Hippocampal formation (tissue), 2 donors: ENCODE data around the gene DNAAF5.
A peak's percentile ranks its signal among the peaks of the same experiment; 100 is the strongest.

ENCODE experiments used
- DNase-seq, 2 donors: peaks; one replicate each; lab custom pipeline; 2025; lab: John Stamatoyannopoulos, UW

Gene DNAAF5

DNA sequence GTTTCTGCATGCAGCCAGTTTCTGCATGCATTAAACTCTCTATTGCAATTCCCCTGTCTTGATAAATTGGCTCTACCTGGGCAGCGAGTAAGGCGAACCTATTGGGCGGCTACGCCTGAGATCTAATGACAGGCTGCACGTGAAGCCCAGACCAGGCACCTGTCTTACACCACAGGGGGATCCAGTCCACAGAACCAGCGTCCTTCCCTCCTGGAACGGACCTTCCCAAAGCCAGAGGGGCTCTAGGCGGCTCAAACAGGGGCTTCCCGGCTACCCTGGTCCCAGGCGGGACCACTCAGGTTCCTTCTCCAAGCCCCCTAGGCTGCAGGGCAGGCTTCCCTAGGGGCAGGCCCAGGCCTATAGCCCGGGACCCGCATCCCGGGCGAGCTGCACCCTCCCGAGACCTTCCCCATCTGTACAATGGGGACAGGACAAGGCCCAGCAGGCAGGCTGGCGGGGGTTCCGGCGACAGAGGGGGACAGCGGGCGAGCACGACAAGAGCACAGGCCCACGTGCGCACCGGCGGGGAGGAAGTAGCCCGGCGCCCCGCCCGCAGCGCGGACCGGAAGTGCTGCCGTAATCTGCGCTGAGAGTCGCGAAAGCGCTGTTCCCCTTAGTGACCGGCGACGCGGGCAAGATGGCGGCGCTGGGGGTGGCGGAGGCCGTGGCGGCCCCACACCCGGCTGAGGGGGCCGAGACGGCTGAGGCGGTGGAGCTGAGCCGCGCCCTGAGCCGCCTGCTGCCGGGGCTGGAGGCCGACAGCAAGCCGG lies at the start of gene DNAAF5:
TSS of gene DNAAF5 (plus strand) at position 616 of the 770 bp plus-strand sequence. CDS start at position 638, 22 bp downstream.
- DNase-seq: peak; percentile 79 to 81

DNA sequence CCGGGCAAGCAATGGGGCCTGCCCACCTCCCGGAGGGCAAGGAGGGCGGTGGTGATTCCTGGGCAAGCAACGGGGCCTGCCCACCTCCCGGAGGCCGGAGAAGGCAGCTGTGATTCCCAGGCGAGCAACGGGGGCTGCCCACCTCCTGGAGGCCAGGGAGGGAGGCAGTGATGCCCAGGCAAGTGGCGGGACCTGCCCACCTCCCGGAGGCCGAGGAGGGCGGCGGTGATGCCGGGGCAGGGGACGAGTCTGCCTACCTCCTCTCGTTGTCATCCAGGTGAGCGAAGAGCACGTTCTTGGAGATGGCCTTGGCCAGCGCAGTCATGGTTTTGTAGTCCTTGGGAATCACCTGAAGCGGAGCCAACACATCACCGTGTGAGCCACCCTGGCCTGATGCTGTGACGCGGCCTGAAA lies 49.5 kb upstream of the DNAAF5 start:
- DNase-seq: no peak

DNA sequence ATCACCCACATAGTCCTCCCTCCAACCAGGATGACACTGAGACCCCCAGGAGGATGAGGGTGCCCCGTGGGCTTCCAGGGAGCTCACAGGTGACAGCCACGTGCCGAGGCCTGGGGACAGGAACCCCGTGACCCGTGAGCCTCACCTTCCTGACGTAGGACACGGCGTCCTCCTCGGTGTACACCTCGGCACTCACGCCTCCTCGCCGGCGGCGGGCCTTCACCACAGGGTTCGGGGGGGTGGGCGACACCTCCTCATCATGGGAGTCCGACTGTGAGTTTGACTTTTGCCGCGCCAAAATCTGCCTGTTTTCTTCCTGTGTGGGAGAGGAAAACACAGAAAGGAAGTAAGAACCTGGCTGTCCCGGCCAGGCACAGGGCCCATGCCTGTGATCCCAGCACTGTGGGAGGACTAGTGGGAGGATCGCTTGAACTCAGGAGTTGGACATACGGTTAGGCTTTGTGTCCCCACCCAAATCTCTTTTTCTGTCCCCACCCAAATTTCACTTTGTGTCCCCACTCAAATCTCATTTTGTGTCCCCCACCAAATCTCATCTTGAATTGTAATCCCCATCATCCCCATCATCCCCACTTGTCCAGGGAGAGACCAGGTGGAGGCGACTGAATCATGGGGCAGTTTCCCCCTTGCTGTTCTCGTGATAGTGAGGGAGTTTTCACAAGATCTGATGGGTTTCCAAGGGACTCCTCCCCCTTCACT lies 45.9 kb upstream of the DNAAF5 start:
- DNase-seq: no peak

DNA sequence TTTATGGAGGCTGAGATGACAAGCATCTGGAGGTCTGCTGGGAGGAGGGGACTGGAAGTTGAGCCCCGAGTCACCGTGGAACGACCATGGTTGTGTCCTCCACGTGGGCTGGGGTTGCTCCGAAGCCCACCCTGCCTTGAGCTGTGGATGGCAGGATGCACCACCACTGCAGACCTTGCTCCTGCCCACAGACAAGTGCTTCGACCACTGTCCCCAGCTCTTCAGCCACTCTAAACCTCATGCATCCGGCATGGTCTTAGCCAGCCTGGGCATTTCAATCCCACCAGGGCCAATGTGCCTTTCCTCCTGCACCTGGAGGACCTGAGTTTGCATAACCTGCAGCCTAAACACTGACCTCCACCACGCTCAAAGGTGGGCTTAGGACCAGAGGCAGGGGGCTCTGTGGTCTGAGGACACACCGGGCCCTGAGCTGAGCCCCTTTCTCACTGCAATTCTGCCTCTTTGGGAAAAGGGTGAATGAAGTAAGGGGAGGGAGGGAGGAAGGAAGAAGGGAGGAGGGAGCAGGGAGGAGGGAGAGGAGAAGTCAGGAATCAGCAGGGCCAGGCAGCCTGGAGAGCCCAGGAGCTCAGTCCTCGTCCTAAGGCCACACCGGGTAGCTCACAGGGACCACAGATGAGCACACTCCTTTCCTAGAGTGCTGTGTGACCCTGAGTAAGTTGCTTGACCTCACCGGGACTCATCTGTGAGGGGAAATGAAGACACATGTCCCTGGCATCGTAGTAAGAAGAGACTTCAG lies 44.8 kb upstream of the DNAAF5 start:
- no peak for DNase-seq

DNA sequence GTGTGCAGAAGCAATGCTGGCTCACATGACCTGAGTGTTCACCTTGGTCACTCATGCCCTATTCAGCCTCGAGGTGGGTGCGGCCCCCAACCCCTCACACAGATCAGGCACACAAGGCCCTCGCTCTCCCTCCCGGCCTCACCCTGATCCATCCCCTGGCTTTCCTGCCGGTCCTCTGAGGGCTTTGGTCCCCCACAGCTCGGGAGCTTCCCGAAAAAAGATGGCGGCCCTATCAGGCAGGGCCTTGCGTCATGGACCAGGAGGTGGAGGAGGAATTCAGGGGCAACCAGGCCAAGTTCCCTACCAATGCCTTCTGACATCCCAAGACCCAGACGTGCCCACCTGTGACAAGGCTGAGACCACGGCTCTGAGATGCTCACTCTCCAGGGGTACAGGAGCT lies 43.7 kb upstream of the DNAAF5 start:
- DNase-seq: no peak

DNA sequence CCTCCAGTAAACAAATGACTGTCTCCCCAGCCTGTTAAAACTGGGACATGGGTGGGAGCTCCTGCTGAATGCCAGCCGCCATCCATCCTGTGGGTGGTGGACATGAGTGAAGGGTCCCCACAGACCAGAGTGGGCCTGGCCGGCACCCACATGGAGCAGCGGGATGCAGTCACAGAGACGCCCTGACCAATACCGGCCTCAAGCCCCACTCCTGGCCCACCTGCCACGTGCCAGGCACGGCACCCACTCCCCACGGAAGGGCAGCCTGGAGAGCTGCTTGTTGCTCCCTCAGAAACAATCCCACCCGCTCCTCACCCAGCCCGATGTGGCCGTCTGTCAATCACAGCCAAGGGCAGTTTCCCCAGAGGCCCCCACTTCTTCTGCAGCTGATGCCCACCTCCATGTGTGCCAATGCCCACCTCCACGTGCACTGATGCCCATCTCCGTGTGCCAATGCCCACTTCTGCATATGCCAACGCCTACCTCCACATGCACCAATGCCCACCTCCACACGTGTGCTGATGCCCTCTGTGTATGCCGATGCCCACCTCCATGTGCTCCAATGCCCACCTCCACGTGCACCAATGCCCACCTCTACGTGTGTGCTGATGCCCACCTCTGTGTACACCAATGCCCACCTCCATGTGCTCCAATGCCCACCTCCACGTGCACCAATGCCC lies 42.8 kb upstream of the DNAAF5 start:
- no peak for DNase-seq

DNA sequence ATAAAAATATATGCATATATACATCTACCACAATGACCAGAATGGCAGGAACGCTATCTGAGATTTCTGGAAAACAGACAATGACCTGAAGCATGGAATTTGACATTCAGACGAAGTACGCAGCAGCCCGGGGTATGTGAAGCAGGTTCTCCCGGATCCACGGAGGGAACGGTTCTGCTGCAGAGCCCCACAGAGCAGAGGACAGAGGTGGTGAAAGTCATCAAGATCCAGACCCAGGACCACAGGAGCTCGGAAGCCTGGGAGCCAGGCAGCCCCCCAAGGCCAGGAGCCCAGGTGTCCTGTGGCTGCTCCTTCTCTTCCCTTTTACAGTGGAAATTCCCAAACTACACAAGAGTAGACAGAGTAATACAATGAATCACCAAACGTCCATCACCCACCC lies 42.1 kb upstream of the DNAAF5 start:
- DNase-seq: no peak

DNA sequence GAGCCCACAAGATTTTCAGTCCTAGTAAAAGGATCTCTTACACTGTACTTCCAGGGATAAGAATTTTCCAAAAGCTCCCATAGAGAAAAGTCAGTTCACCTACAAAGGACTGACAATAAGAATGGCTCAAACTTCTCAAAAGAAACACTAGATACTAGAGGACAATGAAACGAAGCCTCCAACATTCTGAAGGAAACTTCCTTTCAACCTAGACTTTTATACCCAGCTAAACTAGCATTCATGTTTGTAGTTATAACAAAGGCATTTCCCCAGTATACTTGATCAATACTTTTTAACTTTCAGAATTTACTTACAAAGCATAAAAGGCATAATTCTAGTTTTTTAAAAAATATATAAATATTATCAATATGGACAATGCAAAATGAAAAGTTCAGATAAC lies 41.0 kb upstream of the DNAAF5 start:
- no peak for DNase-seq

DNA sequence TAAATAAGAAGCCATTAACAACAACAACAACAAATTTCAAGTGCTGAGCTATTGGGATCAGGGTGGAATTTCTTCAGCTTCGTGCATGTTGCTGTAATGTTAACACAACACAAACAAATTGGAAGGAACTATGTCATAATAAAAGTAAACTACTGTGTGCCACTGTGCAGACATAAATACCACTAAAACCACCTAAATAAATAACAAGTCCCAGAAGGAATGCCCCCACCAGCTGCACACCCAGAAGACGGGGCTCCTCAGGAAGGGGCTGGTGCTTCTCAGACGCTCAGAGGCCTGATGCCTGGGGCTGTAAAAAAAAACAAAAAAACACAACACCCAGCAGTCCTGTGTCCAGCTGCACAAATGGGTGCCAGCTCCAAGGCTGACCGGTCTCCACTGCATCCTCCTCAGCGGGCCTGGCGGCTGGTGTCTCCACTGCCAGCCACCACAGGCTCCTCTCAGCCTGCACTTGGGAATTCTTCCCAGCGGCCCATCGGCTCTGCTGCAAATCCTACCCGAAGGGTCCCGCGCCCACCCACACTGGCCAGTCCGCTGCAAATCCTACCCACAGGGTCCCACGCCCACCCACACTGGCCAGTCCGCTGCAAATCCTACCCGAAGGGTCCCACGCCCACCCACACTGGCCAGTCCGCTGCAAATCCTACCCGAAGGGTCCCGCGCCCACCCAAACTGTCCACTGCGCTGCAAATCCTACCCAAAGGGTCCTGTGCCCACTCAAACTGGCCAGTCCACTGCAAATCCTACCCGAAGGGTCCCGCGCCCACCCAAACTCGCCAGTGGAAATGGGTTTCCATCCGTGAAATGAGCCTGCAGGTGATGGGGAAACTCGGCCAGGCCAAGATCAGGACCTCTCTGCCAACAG lies 35.8 kb upstream of the DNAAF5 start:
- no peak for DNase-seq

DNA sequence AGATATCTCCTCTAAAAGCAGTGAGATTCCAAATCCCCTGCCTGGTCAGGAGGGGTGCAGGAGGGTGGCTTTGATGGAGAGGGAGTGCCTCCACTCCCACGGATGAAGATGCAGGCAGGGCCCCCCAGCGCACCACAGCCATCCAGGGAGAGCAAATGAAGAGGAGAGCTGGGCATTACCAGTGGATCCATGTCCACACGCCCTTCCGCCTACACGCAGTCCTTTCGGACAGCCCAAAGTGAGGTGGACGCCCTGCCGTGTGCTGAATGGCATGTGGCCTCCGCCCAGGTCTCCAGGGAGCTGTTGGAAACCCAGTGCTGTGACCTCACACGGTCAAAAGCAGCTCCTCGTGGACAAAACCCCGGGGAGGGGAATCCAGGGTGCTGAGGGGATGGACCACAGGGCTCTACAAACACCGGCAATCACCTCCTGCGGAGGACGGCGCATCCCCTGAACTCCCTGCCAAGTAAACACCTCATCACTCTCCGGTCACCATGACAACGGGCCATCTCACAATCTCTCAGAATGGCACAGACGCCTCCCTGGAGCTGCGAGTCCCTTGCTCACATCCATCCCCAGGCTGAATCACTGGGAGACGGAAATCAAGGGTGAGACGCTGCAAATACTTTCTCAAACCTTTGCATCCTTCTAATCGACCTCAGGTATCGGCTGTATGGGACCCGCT lies 35.0 kb upstream of the DNAAF5 start:
- DNase-seq: no peak

DNA sequence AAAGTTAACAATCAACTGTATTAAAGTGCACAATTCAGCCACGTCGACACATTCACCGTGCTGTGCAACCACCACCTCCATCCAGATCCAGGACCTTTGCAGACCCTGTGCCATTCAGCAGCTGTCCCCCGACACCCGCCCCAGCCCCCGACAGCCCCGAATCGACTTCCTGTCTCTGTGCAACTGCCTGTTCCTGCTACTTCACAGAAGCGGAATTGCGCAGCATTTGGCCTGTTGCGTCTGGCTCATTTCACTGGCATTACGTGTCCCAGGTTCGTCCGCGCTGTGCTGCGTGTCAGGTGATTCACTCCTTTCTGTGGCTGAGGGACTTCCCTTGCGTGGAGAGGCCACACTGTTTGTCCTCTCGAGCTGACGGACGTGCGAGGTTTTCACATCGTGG lies 33.2 kb upstream of the DNAAF5 start:
- DNase-seq: no peak

DNA sequence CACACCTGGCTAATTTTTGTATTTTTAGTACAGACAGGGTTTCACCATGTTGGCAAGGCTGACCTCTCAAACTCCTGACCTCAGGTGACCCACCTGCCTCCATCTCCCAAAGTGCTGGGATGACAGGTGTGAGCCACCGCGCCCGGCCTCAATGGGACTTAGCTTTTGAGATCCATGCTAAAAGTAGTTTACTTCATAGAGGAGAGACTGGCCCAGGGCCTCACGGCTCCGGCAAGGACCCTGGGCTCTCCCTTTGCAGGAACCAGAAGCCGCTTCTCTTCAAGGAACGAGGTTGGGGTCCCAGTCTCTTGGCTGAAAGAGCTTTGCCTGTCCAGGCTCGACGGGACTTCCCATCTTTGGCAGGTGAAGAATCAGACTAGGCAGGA lies 30.1 kb upstream of the DNAAF5 start:
- DNase-seq: no peak

DNA sequence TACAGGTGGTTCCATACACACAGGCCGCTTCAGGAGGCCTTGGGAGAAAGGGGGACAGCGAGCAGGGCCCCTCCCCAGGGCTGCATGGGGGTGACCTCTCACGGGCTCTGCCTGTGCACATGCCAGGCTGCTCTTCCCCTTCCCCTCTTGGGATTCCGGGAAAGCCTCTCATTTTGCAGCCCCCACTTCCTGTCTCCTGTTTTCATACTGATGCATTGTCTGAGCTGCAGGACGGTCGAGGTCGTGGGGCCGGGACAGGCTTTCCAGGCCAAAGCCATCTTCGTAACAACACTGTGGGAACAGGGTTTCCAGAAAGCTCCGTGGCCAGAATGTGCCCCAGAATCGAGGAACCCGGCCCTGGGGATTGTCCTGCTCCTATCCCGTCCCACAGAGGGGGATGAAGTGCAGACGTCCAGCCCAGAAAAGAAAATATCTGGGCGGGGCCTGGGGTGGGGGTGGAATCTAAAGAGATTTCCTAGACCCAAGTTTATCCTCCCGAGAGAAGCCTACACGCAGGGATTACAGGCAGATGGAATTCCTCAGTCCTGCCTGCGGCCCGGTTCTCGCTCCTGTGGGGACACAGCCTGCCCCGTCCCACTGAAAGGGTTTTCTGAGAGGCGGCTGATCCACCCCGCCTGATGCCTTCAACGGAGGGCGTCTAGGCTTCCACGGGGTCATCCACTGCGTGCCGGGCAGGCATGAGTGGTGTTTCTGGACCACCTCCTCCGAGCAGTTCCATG lies 29.5 kb upstream of the DNAAF5 start:
- no peak for DNase-seq

DNA sequence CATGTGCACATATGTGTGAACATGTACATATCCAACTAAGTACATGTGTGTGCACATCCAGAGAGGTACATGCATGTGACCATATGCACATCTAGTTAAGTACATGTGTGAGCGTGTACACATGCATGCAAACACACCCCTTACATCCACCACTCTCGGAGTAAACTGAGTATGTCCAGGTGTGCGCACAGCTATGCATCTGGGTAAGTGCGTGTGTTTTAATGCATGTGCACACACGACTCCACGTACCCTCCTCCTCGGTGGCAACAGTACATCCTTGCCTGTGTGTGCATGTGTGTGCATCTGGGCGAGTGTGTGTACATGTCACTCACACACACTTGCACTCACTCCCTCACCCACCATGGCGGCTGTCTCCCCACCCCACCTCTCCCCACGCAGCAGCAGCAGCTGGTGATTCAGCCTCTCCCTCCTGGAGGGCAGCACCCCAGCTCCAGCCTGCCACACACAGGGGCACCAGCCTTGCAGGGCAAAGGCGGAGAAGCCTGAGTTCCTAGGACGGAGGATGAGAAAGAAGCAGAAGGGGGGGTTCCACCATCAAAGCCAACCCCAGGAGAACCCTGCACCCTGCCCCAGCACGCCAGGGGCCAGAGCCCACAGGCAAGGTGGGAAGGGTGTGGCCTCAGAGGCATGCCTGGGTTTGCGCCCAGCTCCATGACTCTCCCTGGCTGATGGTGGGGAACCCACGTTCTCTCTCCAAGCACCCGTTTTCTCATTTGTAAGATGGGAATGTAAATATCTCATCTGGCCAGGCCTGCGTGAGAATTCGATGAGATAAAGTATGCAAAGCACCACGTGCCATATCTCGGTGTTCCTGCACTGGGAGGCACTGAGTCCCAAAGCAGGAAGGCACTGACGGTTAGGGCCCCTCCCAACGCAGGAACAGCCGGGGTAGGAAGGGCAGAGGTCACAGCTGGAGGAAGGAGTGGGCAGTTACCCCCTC lies 27.7 kb upstream of the DNAAF5 start:
- no peak for DNase-seq

DNA sequence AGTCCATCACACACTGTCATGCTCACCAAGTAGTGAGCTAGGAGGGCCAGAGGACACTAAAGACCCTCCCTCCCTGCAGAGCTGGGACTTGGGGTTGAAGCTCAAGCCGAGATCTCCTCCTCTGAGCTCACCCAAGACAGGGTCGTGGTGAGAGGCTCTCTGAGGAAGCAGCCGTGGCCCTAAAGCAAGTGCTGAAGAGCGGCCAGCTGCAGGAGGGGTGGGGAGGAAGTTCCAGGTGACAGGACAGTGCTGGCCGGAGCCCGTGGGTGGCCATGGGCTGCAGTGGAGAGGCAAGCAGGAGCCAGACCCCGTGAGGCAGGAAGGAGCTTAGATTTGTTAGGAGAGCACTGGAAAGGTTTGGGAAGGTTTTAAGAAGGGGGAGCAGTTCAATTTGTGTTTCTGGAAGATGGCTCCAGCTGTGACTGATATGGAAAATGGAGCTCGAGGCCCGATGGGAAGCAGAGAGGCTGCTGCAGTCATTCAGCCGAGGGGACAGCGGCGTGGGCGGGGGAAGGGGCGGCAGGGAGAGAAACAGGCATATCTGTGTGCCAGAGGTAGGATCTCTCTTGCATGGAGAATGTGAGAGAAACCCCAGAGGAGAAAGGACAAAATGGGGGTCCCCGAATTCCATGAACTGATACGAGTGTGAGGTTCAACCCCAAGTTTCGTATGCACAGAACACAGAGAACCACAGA lies 26.9 kb upstream of the DNAAF5 start:
- DNase-seq: no peak

DNA sequence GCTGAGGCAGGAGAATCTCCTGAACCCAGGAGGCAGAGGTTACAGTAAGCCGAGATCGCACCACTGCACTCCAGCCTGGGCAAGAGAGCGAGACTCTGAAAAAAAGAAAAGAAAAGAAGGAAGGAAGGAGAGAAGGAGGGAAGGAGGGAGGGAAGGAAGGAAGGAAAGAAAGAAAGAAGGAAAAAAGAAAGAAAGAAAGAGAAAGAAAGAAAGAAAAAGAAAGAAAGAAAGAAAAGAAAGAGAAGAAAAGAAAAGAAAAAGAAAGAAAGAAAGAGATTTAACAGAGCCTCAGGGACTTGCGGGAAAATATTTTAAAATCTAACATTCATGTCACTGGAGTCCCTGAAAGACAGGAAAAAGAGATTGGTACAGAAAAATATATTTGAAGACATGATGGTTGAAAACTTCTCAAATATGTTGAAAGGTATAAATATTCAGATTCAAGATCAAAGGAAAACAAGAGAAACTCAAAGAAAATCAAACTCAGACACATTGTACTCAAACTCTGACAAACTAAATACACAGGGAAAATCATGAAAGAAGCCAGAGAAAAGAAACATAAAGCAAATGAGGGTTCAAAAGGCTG lies 25.3 kb upstream of the DNAAF5 start:
- no peak for DNase-seq

DNA sequence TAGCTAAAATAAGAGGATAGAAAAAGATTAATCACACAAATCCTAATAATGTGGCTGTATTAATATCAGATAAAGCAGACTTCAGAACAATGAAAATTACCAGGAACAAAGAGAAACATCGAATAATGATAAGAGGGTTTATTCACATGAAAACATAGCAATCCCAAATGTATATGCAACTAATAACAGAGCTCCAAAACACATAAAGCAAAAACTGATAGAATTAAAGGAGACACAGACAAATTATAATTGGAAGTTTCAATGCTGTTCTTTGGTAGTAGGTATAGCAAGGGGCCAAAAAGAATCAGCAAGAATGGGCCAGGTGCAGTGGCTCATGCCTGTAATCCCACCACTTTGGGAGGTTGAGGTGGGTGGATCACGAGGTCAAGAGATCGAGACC lies 23.4 kb upstream of the DNAAF5 start:
- no peak for DNase-seq

DNA sequence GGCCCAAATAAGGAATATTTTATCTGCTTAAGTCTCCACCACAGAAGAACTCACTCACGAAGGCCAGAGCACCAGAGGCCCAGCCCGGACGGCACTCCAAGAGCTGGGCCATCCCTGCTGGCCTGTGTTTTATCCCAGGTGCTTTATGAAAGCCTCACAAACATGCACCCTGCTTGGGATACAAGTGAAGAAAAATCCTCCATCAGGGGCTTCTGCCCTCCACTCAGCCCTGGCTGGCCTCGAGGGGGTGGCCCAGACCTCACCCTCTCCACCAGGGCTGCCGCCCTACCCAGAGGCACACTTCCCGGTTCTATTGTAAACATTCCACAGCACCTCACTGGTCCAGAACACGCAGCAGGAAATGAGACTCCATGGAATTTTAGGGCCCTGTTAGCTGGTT lies 19.8 kb upstream of the DNAAF5 start:
- DNase-seq: no peak
